ENCODE measurements around the gene CELSR1. TPM values are rescaled to one million over a fixed set of nuclear protein-coding genes. Genes with fewer than 3 reads are reported as not detected.

CELSR1 gene
- total RNA-seq, 1 donor from 2014 or later: 32.9 TPM

GRCh38 chr22:46540874-46541273 is 3.5 kb upstream of the CELSR1 start:
- Histone ChIP-seq H3K36me3 (no peaks in the 10 kb centered on the region), H3K27me3 (no peaks in the 10 kb centered on the region), H3K9me3 (no peaks in the 10 kb centered on the region), H3K27ac (peak overlapping the region; percentile 72), H3K4me1 (peaks cover 27% of the 10 kb centered on the region), H3K4me3 (no peak overlapping the region)
- intact Hi-C loops (cut with DNase I): loop anchor here (5.0 to 10.0 kb wide), 3 partner anchors 169 to 536 kb away; no protein-coding TSS in a partner anchor
- no peak for DNase-seq (ENCODE audit: extremely low spot score in 2 of 2)
- no peak for TF ChIP-seq POLR2A (IDR thresholded peaks at IDR 0.05)
- no peak for TF ChIP-seq POLR2AphosphoS5 (IDR thresholded peaks at IDR 0.05; ENCODE audit: insufficient read depth in 1 of 2, low read depth in 1 of 2)
- no peak for TF ChIP-seq CTCF (IDR thresholded peaks at IDR 0.05)

- H3K4me3 ChIP-seq: peak overlapping the region in 1 of 2 donors; percentile 52
- intact Hi-C loops (cut with DNase I): loop anchor here (5.0 kb wide), 1 partner anchor 687 kb away; no protein-coding TSS in a partner anchor
- no peaks in the 10 kb centered on the region for H3K36me3 ChIP-seq
- H3K27ac ChIP-seq: peak overlapping the region; percentile 77
- H3K4me1 ChIP-seq: peaks cover 25% of the 10 kb centered on the region
- TF ChIP-seq POLR2A (IDR thresholded peaks at IDR 0.05) (no peak), CTCF (IDR thresholded peaks at IDR 0.05) (no peak), POLR2AphosphoS5 (IDR thresholded peaks at IDR 0.05; ENCODE audit: insufficient read depth in 1 of 2, low read depth in 1 of 2) (no peak)
- H3K27me3 ChIP-seq: no peaks in the 10 kb centered on the region
- DNase-seq (ENCODE audit: extremely low spot score in 2 of 2): no peak
- H3K9me3 ChIP-seq: no peaks in the 10 kb centered on the region
These were observed 1.7 kb upstream of the CELSR1 start for GRCh38 chr22:46539169-46539568.

GRCh38 chr22:46538814-46539160 is 1.4 kb upstream of the CELSR1 start:
- TF ChIP-seq POLR2AphosphoS5 (IDR thresholded peaks at IDR 0.05; ENCODE audit: insufficient read depth in 1 of 2, low read depth in 1 of 2): no peak
- H3K27me3 ChIP-seq: no peaks in the 10 kb centered on the region
- peak overlapping the region; percentile 77 for H3K27ac ChIP-seq
- DNase-seq (ENCODE audit: extremely low spot score in 2 of 2): no peak
- H3K4me1 ChIP-seq: peaks cover 27% of the 10 kb centered on the region
- intact Hi-C loops (cut with DNase I): loop anchor here (5.0 kb wide), 1 partner anchor 686 kb away; no protein-coding TSS in a partner anchor
- H3K36me3 ChIP-seq: no peaks in the 10 kb centered on the region
- no peaks in the 10 kb centered on the region for H3K9me3 ChIP-seq
- peak overlapping the region; percentile 52 to 54 for H3K4me3 ChIP-seq

GRCh38 chr22:46537946-46538813 is 760 bp upstream of the CELSR1 start:
- Histone ChIP-seq H3K4me1 (peaks cover 33% of the 10 kb centered on the region), H3K27me3 (no peaks in the 10 kb centered on the region), H3K4me3 (peak overlapping the region; percentile 52 to 54), H3K9me3 (no peaks in the 10 kb centered on the region), H3K36me3 (no peaks in the 10 kb centered on the region), H3K27ac (peak overlapping the region; percentile 77)
- no peak for DNase-seq (ENCODE audit: extremely low spot score in 2 of 2)
- no peak for TF ChIP-seq CTCF (IDR thresholded peaks at IDR 0.05)
- no peak for TF ChIP-seq POLR2AphosphoS5 (IDR thresholded peaks at IDR 0.05; ENCODE audit: insufficient read depth in 1 of 2, low read depth in 1 of 2)
- no peak for TF ChIP-seq POLR2A (IDR thresholded peaks at IDR 0.05)
- intact Hi-C loops (cut with DNase I): loop anchor here (5.0 kb wide), 1 partner anchor 686 kb away; no protein-coding TSS in a partner anchor

GRCh38 chr22:46536537-46537224 is 739 bp downstream of the CELSR1 start:
- Histone ChIP-seq H3K4me3 (peak overlapping the region; percentile 52 to 54), H3K4me1 (peaks cover 33% of the 10 kb centered on the region), H3K36me3 (no peaks in the 10 kb centered on the region), H3K27me3 (no peaks in the 10 kb centered on the region), H3K27ac (no peak overlapping the region), H3K9me3 (no peaks in the 10 kb centered on the region)
- TF ChIP-seq POLR2A (IDR thresholded peaks at IDR 0.05) (no peak), CTCF (IDR thresholded peaks at IDR 0.05) (no peak), POLR2AphosphoS5 (IDR thresholded peaks at IDR 0.05; ENCODE audit: insufficient read depth in 1 of 2, low read depth in 1 of 2) (no peak)
- intact Hi-C loops (cut with DNase I): loop anchor here (5.0 kb wide), 1 partner anchor 684 kb away; no protein-coding TSS in a partner anchor
- DNase-seq (ENCODE audit: extremely low spot score in 2 of 2): no peak

All from vagina (tissue), 2 donors.